Spinal cord (tissue), 10 donors: Measurements from ENCODE around the gene TOM1. TPM values are rescaled to one million over a fixed set of nuclear protein-coding genes. Genes with fewer than 3 reads are reported as not detected.

Experiments used
- DNase-seq, 6 donors: peaks; one replicate each; pipeline versions ENCODE4 v3.0.0 to v3.0.0-alpha.2; 2013 to 2015; ENCODE audit warnings: low spot score in 6 of 6, low read depth in 4 of 6
- H3K27ac ChIP-seq: one replicate; pipeline ENCODE4 v1.5.1; 2013; ENCODE audit warnings: low read depth, low read length, control low read depth
- H3K27me3 ChIP-seq: one replicate; pipeline ENCODE4 v1.6.1; 2013; ENCODE audit warnings: low read length; ENCODE audit not compliant: control insufficient read depth, insufficient read depth
- H3K36me3 ChIP-seq: one replicate; pipeline ENCODE4 v1.6.1; 2013; ENCODE audit warnings: low read length; ENCODE audit not compliant: control insufficient read depth, insufficient read depth
- H3K4me1 ChIP-seq: one replicate; pipeline ENCODE4 v1.6.1; 2013; ENCODE audit warnings: low read length; ENCODE audit not compliant: control insufficient read depth, insufficient read depth
- H3K4me3 ChIP-seq: one replicate; pipeline ENCODE4 v1.5.1; 2013; ENCODE audit warnings: low read depth, low read length, control low read depth
- H3K9me3 ChIP-seq: one replicate; pipeline ENCODE4 v1.6.1; 2013; ENCODE audit warnings: low read length; ENCODE audit not compliant: control insufficient read depth, insufficient read depth
- WGBS: methylation state at CpG from one replicate; pipeline ENCODE4 v1.1.5; 2013; ENCODE audit warnings: missing lambda C conversion rate; ENCODE audit not compliant: insufficient coverage; 5-methylcytosine and 5-hydroxymethylcytosine counted together
- polyA plus RNA-seq, 2 donors: library from polyadenylated mRNA; unstranded; fragments of 120-200 nt; gene quantifications; one replicate each; pipeline ENCODE4 v1.2.1, GENCODE V29; 2013; ENCODE audit not compliant: insufficient read length in 2 of 2
- total RNA-seq, 2 donors: library from RNA; depleted of rRNA in 1 of 2; stranded (reverse); fragments of 120-200 nt in 1 of 2; fragments of >200 nt in 1 of 2; gene quantifications; one replicate each; pipeline versions ENCODE4 v1.2.3 to v1.2.4, GENCODE V29; 2013 to 2014
- donor health status: healthy.

The TOM1 gene
- total and polyA plus RNA-seq, 4 donors: 20.0 to 52.7 (median 38.8) TPM

- DNase-seq: no peak
- Histone ChIP-seq H3K4me1 (no peaks in the 10 kb centered on the region), H3K36me3 (peaks cover 78% of the 10 kb centered on the region), H3K27me3 (no peaks in the 10 kb centered on the region), H3K27ac (no peak overlapping the region), H3K9me3 (no peaks in the 10 kb centered on the region), H3K4me3 (no peak overlapping the region)
- 100% methylated on average over 1 of the region's 12 CpGs for WGBS
These were observed 29.6 kb downstream of the TOM1 start for GRCh38 chr22:35329114-35329847.

GRCh38 chr22:35330258-35330861, 30.7 kb downstream of the TOM1 start:
- Histone ChIP-seq H3K36me3 (peaks cover 81% of the 10 kb centered on the region), H3K4me3 (no peak overlapping the region), H3K4me1 (no peaks in the 10 kb centered on the region), H3K27ac (no peak overlapping the region), H3K9me3 (no peaks in the 10 kb centered on the region), H3K27me3 (no peaks in the 10 kb centered on the region)
- DNase-seq: no peak
- WGBS: 64% methylated on average over 15 of the region's 16 CpGs

DNA sequence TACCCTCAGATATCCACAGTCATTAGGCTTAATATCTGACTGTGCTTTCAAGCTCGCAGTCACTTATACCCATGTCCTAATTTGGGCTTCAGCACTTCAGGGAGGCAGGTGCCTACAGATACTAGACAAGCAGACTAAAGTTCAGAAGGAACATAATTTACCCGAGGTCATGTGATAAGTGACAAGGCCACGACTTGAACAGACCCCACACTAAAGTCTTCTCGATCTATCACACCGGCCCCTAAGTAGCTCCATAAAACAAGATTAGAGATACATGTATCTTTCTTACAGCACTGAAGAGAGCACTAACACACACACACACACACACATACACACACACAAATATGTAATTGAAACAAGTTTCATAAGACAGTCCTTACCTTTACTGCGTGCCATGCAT, 32.6 kb downstream of the TOM1 start:
- no peaks in the 10 kb centered on the region for H3K4me1 ChIP-seq
- peaks cover 88% of the 10 kb centered on the region for H3K36me3 ChIP-seq
- DNase-seq: no peak
- no peaks in the 10 kb centered on the region for H3K9me3 ChIP-seq
- H3K4me3 ChIP-seq: no peak overlapping the region
- no peaks in the 10 kb centered on the region for H3K27me3 ChIP-seq
- 90% methylated on average over 5 of the region's 6 CpGs for WGBS
- H3K27ac ChIP-seq: no peak overlapping the region

- H3K27ac ChIP-seq: no peak overlapping the region
- WGBS: 80% methylated on average over 5 of the region's 7 CpGs
- no peaks in the 10 kb centered on the region for H3K9me3 ChIP-seq
- no peak for DNase-seq
- no peaks in the 10 kb centered on the region for H3K4me1 ChIP-seq
- peaks cover 87% of the 10 kb centered on the region for H3K36me3 ChIP-seq
- no peak overlapping the region for H3K4me3 ChIP-seq
- H3K27me3 ChIP-seq: no peaks in the 10 kb centered on the region
These were observed 33.5 kb downstream of the TOM1 start for GRCh38 chr22:35333220-35333619.

DNA sequence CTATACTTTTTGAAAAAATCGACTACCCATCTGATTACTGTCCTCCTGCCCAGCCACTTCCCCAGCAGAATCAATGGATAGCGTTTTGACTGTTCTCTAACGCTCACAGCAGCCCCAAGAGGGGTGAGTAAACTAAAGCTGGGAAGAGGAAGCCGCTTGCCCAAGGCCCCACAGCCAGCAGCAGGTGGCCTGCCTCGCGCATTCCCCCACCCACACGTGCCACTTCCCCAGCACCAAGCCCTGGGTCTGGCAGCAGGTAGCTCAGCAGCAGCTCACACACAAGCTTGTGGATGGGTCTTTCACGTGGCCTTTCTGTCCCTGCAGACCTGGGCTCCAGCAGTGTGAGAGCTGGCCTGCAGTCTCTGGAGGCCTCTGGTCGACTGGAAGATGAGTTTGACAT, 34.3 kb downstream of the TOM1 start:
- Histone ChIP-seq H3K27ac (no peak overlapping the region), H3K9me3 (no peaks in the 10 kb centered on the region), H3K4me3 (no peak overlapping the region), H3K4me1 (no peaks in the 10 kb centered on the region), H3K27me3 (no peaks in the 10 kb centered on the region), H3K36me3 (peaks cover 87% of the 10 kb centered on the region)
- DNase-seq: no peak
- WGBS: 70% methylated on average over 8 of the region's 9 CpGs

- no peaks in the 10 kb centered on the region for H3K9me3 ChIP-seq
- no peaks in the 10 kb centered on the region for H3K4me1 ChIP-seq
- H3K27me3 ChIP-seq: no peaks in the 10 kb centered on the region
- H3K27ac ChIP-seq: no peak overlapping the region
- H3K36me3 ChIP-seq: peaks cover 93% of the 10 kb centered on the region
- WGBS: 85% methylated on average over 7 of the region's 7 CpGs
- no peak overlapping the region for H3K4me3 ChIP-seq
- DNase-seq: no peak
These were observed 35.8 kb downstream of the TOM1 start for GRCh38 chr22:35335468-35335867.

DNA sequence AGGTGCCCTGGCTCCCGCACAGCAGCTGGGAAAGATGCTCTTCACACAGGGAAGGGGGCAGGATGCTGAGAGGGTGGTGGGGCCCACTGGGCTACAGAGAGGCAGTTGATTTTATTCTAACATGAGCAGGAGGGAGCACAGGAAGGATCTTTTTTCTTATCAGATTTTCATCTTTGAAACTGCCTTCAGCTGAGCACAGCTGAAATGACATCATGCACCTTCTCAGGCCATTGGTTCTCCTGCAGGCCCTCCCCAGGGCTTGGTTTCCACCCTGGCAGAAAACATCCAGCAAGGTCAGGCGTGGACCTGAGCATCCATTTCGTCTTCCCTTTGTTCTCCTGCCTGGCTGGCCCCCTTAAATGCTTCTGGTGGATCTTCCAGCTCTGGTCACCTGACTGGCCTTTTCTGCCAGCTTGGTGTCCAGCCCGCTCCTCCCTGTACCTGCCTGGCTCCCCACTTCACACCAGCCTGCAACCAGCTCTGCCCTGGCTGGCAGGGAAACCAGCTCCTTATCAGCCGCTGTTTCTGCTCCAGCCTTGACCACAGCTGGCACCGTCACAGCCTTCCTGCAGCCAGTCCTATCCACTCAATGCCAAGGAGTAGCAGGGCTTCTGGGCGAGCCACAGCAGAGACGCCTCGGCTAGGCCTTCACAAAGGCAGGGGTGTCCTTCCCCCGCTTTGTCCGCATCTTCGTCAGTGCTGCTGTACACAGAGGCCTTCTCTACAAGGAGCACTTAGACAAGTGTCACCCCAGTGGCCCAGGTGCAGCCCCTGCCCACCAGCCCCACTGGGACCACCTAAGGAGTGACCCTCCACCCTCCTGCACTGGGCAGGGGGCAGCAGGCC, 36.5 kb downstream of the TOM1 start:
- Histone ChIP-seq H3K4me1 (no peaks in the 10 kb centered on the region), H3K27ac (no peak overlapping the region), H3K36me3 (peaks cover 93% of the 10 kb centered on the region), H3K4me3 (no peak overlapping the region), H3K27me3 (no peaks in the 10 kb centered on the region), H3K9me3 (no peaks in the 10 kb centered on the region)
- no peak for DNase-seq
- 87% methylated on average over 12 of the region's 12 CpGs for WGBS

DNA sequence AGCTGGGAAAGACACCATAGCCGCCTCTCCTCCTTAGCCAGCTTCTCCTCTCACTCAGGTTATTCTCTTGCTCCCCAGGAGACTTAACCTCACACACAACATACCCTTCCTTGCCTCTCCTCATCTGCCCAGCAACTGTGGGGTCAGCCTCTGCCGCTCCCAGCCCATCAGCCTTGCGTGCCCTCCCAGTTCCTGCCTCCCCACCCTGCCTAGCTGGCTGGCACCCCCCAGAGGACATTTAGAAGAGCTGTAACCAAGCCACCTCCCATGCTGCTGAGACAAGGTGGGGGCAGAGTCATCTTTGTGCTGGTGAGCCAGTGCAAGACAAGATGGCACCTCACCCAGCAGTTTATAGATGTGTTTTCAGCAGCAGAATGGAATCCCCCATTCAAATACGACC, 38.2 kb downstream of the TOM1 start:
- Histone ChIP-seq H3K36me3 (peaks cover 98% of the 10 kb centered on the region), H3K4me1 (no peaks in the 10 kb centered on the region), H3K27me3 (no peaks in the 10 kb centered on the region), H3K4me3 (no peak overlapping the region), H3K9me3 (no peaks in the 10 kb centered on the region), H3K27ac (no peak overlapping the region)
- 84% methylated on average over 3 of the region's 4 CpGs for WGBS
- DNase-seq: no peak

DNA sequence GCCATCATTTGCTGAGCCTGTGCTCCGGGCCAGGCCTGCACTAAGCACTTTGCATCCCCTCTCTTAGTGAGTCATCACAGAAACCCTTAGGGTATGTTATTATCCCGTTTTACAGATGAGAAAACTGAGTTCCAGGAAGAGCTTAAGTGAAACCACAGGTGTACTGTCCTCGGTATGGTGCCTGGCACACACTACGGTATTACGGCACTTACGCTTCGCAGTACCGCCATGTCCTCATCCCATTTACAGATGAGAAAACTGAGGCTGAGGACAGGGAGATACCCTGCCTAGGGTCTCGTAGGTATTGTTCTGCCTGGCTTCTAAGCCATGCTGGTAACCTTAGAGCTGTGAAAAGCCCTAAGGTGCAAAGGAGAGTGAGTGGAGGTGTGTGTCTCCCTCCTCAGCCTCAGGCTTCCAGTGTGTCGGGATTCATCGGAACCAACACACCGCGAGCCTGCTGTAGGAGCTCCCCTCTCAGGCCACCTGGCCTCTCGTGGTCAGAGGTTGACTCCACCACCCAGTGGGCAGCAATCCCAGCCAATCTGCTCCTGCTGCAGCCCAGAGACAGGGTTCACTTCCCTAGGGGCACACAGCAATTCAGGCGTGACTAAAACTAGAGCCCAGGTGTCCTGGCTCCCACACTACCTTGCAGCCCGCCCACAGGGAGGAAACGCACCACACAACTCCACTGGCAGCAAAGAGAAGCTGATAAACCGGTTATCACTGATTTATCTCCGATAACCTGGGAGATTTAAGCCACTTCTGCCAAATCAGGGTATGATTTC, 41.6 kb downstream of the TOM1 start:
- H3K27me3 ChIP-seq: no peaks in the 10 kb centered on the region
- H3K27ac ChIP-seq: no peak overlapping the region
- no peaks in the 10 kb centered on the region for H3K9me3 ChIP-seq
- WGBS: 91% methylated on average over 16 of the region's 19 CpGs
- no peak for DNase-seq
- no peaks in the 10 kb centered on the region for H3K4me1 ChIP-seq
- H3K36me3 ChIP-seq: peaks cover 96% of the 10 kb centered on the region
- H3K4me3 ChIP-seq: no peak overlapping the region
